Body of pancreas (tissue), 4 donors: ENCODE data around the gene CNTNAP1.

ENCODE experiments used
- CTCF ChIP-seq, 7 experiments: fragments of 450-650 bp in 4 of 7; fragments of 200-600 bp in 3 of 7; sonication (generic) in 3 of 7; IDR thresholded peaks; one replicate each; pipeline ENCODE4 v1.5.1; 2016 to 2019; ENCODE audit warnings: antibody characterized with exemption in 7 of 7
- POLR2A ChIP-seq, 3 donors: fragments of 450-650 bp; IDR thresholded peaks; one replicate each; pipeline ENCODE4 v1.6.1; 2016; ENCODE audit warnings: antibody characterized with exemption in 3 of 3, mild to moderate bottlenecking in 2 of 3

DNA sequence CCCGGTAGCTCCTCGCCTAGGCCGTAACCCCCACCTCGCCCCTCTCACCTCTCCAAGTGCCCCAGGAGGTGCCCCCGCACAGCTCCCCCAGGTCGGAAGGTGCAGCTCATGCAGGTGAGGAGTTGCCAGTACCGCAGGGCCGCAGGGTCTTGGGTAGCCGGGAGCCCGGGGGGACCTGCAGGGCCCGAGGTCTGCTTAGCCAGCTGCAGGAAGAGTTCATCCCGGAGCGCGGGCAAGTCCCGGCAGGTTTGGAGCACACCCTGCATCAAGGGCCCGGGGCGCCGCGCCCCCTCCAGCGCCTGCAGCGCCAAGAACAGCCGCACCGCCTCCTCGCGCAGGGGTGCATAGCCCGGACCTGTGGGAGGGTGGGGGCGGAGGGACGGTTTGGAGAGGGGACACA is 10.3 kb upstream of the CNTNAP1 start:
- no peak for TF ChIP-seq CTCF (IDR thresholded peaks at IDR 0.05)
- no peak for TF ChIP-seq POLR2A (IDR thresholded peaks at IDR 0.05)
